NCI-H1048 (cell line): ENCODE results near the gene ASPRV1.
"Not testable (repeated sequence)": the region's sequence is repeated elsewhere in the genome, so short reads cannot be mapped to it uniquely, and the experiment has no call there.

ENCODE experiments used
- DNase-seq: peaks from one replicate; lab custom pipeline; 2025; lab: John Stamatoyannopoulos, UW

The ASPRV1 gene

DNA sequence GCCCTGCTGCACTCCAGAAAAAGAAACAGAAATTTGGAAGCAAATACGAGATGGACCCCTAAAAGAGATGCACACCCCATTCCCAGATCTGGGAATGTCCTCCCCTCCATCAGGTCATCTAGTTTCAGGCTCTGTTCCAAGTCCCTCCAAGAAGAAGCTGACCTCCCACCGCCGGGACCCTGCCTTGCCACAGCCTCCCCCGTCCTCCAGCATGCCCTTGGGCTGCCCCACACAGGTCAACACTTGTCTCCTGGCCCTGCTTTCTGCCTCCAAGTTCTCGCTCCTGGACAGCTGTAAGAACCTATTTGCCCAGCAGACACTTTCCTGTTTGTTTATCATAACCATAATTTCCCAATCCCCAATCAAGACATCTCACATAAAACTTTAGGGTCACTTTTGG is 2.0 kb downstream of the ASPRV1 start:
- DNase-seq, result no peak

DNA sequence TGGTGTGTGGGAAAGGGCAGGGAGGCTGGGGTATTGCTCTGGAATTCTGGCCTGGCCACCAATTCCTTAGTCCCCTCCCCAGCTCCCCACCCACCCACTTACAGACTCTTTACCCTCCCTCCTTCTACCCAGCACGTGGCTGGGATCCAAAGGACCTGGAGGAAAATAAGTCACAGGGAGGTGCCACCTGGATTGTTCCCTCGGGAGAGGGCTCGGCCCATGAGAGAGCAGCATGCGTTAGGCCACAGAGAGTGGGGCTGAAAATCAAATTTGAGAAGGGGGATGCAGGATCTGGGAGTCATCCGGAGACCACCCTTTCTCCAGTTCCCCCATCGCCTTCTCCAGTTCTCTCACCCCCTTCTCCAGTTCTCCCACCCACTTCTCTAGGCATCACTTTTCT is 3.0 kb downstream of the ASPRV1 start:
- no peak for DNase-seq

DNA sequence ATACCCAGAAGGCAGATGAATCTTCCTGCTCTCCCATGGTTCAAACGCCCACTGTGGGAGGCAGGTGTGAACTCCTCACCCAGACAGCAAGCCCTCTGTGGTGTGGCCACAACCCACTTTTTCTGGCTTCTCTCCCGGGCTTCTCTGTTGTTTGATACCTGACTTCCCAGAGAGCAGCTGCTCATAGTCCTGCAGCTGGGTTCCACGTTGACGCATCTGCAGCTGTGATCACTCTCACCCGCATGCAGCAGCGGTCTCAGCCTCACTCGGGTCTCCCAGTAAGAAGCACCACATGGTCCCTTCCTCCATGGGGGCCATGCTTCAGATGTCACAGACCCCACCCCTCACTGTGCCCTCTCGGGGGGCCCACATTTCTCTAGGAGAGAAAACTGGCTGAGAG is 3.5 kb downstream of the ASPRV1 start:
- DNase-seq, result no peak

DNA sequence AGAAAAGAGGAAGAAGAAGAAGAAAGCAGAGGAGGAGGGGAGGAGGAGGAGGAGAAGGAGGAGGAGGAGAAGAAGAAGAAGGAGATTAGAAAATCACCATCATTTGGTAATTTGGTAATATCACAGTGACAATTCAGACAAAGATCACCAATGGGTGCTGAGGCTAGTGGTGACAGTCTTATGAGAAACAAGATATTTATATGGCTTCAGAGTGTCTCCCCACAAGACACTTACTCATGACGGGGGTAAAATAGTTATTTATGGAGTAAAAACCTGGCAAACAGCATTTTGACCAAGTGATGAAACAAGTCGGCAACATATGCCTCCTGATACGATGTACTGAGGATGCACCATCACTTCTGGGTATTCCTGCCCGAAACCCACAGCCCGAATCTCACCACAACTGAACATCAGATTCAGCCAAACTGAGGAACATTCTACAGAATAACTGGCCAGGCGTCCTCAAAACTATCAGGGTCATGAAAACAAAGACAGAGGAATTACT is 4.9 kb downstream of the ASPRV1 start:
- no peak for DNase-seq

DNA sequence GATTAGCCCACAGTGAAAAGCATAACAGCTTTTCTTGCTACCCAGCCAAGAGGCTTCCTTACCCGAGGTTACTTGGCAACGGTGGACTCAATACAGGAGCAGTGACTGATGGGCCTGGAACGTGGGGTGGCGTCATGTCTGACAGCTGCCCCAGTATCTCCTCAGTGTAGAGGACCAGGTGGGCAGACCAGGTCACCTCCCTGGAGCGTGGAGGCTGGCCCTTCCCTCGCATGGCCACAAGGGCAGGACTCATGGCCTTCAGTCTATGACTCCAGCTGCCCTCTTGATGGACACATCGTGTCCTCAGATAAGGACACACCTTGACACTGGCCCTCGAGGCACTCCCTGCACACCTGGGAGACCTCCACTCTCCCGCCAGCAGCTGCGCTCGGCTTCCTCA is 6.4 kb downstream of the ASPRV1 start:
- DNase-seq, result no peak

DNA sequence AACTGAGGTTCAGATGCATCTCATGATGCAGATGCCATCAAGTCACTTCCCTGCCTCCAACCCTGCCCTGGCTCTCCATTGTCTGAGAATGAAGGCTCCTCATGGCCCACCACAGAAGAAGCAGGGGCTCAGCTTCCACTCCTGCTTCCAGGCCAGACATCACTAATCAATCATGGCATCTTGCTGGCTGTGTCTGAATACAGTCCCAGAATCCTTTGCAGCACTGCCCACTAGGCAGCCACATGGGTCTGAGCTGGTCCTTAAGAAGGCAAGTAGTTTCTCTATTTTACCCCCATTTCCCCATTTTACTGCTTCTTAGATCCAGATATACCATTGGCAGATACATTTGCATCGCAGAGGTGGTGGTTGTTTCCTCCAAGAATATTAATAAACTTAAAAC is 7.3 kb downstream of the ASPRV1 start:
- DNase-seq, result no peak

DNA sequence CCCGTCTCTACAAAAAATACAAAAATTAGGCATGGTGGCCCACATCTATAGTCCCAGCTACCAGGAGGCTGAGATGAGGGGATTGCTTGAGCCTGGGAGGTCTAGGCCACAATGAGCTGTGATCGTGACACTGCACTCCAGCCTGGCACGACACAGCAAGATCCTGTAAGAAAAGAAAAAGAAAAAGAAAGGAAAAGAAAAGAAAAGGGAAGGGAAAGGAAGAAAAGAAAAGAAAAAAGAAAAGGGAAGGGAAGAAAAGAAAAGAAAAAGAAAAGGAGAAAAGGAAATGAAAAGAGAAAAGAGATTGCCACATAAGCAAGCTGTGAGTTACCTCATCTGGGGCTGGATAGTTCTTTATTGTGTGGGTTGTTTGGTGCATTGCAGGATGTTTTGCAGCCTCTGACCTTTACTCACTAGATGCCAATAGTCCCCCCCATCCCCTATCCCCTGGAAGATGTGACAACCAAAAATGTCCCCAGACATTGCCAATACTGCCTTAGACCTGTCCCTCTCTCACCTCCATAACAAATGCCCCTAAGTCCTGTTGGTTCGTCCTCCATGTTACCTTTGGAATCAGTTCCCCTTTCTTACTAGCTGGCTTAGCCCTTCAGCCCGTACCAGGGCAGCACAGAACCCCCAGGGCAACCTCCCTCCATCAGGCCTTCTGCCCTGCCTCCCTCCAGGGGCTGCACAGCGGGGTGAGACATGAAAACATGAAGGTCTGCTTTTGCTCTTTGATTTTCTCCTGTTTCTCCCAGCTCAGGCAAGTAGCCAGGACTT is 8.9 kb downstream of the ASPRV1 start:
- no peak for DNase-seq

DNA sequence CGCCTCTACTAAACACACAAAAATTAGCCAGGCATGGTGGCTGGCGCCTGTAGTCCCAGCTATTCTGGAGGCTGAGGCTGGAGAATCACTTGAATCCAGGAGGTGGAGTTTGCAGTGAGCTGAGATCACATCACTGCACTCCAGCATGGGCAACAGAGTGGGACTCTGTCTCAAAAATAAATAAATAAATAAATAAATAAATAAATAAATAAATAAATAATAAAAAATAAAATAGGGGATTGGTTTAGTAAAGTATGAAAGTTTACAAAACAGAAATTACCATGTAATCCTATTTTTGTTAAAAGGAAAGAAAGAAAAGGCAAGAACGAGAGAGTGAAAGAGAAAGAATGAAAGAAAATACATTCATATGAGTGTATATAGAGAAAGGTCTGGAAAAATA is 10.8 kb downstream of the ASPRV1 start:
- DNase-seq, result not testable (repeated sequence)

DNA sequence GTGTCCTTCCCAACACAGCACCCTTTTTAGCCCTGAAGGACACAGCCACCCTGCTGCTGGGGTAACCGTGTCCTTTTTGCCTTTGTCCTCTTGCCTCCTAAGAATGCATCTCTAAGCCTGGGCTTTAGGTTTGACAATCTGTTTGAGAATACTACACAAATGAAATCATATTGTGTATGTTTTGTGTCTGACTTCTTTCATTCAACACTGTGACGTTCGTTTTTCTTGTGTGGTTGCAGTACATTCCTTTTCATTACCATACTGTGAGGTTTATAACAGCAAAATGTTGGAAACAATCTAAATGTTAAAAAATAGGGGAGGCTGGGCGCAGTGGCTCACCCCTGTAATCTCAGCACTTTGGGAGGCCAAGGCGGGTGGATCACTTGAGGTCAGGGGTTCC is 11.2 kb downstream of the ASPRV1 start:
- no peak for DNase-seq

DNA sequence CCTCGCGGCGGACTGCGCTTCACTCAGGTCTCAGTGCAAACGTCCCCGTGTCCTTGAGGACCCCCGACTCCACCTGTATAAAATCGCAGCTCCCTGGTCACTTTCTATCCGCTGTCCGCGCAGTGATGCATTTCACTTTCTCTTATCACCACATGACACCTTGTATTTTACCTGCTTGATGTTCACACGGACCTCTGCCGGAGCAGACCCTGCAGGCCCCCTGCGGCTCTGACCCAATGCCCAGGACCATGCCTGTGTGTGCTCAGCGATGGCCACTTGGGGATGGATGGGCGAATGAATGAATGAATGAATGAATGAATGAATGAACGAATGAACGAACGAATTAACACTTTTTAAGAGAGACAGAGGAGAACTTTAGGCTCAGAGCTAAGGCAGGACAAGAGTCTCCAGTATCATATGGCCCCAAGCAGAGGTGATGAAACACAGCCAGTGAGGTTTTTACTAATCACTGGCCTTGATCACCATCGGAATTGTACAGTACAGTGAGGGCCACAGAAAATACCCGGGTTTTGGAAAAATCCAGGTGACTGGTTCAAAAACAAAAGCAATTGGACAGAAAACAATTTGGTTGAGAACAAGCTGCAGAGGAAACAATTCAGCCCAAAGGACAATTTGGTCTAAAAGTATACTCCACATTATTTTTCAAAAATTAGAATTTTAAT is 12.3 kb downstream of the ASPRV1 start:
- no peak for DNase-seq

DNA sequence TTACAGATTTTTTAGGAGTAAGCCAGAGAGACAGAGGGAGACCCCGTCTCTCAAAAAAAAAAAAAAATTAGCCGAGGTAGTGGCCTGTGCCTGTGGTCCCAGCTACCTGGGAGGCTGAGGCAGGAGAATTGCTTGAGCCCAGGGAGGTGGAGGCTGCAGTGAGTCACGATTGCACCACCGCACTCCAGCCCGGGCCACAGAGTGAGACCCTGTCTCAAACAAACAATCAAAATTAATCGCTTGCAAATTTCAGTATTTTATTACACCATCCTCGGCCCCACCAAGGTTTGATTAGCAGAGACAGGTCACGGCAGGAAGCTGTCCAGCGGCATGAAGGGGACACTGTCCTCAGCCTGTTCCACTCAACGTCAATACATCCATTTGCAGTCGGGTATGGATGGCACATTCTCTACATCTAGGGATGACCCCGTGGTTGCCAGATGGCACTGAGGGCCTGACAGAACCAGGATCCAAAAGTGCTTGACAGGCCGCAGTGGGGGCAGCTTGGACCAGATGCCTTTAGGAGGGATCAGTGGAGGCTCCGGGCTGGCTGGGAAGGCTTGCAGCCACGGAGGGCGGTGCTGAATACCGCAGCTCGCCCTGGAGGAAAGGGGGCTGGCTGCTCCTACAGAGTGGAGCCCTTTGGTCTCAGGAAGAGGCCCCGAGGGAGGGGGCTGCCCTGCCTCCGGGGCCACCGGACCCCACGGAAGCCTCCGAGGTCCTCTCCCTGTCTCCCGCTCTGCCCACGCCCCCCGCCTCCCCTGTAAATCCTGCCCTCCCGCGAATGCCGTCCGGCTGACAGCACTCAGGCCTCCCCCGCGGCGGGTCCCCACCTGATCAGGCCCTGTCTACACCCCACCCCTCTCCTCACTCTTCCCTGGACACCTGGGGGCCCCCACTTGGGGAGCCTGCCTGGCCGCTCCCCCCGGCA is 13.1 kb downstream of the ASPRV1 start:
- DNase-seq, result no peak

DNA sequence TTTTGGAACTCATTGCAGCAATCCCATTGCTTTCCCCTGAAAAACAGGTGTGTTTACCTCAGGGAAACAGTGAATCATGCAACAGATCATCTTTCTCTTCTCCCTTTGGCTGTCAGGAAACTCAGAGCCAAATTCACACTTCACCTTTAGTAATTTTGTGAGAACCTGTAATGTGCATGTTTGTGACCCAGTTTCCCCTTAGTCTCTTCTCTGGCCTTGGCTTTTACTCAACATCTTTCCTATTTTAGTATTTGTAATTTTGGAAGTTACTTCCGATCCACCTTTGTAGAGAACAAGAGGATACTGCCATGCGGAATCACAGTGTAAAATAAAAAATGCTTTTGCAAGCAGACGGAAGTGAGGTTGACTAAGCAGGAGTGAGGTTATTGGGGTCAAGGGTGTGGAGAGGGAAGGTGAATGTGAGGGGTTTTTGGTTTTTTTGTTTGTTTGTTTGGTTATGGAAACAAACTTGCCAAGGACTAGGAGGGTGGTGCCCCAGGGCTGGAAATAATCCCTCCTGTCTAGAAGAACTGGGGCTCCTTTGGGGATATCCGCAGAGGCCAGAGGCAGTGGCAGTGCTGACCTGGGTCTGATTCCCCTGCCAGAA is 14.0 kb downstream of the ASPRV1 start:
- no peak for DNase-seq

DNA sequence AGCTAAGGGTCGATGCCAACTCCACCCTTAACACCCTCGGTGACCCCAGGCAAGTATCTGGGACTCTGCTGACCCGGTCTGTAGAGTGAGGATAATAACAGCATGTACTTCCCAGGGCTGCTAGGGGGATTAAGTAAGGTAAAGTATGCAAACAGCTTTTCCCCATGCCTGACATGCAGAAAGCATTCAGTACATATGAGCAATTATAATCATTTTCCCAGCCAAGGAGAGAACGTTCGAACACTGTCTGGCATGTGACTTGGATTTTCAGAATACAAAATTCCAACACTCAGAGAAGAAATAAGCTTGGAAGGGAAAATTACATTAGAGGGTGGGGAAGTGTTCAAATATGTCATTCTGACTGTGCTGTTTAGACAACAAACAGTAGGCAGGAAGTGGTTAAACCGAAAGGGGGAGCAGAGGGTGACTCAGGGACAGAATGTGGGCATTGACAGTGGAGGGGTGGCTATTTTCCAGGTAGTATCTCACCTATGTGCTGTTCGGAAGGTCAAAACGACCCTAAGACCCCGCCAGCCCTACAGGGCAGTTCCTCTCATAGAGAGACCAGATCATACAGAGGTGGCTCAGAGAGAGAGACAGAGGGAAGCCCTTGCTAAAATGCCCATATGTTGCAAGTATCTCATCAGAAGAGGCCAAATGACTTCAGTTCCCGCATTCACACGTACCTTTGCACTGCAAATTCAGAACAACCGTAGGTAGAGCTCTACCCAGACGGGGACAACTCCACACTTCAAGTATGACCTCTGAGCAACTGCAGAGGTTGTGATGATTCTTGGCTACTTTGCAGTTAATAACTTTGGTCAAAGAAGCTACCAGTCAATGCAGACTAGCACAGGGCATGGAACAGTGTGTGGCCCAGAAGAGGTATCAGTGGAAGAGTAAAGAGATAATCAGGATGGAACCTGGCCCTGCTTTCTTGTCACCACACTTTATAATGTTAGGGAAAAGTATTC is 14.8 kb downstream of the ASPRV1 start:
- no peak for DNase-seq

DNA sequence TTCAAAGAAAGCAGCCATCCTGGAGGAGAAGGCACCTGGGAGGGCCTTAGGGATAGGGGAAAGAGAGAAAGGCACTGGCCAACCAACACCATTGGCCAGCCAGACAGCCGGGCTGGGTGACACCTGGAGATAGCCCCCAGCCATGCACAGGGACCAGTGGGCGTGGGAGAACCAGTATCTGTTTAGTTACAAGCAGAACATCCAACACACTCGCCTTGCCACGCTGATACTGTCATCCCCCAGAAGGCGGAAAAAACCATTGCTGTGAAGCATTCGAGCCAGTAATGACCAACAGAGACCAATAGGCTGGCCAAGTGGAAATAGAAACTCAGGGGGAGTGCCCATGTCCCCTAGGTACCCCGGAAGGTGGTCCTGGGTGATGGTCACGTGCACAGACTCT is 15.5 kb downstream of the ASPRV1 start:
- DNase-seq, result no peak

DNA sequence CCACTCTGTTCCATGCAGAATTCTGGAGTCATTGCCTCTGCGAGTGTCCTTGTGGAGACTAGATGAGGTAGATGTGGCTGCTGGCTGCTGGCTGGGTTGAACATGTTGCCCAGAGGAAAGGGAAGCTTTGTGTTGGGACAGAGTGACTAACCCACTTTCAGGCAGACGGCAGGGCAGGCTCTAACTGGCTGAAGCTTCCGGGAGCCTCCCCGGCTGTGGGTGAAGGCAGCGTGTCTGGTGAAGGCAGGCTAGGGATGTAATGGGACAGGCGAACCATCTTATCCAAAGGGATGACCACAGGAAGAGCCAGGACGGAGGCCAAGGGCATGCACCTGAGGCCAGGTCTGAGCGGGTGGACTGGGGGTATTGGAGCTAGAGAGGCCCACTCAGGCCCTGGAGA is 16.0 kb downstream of the ASPRV1 start:
- DNase-seq, result no peak

DNA sequence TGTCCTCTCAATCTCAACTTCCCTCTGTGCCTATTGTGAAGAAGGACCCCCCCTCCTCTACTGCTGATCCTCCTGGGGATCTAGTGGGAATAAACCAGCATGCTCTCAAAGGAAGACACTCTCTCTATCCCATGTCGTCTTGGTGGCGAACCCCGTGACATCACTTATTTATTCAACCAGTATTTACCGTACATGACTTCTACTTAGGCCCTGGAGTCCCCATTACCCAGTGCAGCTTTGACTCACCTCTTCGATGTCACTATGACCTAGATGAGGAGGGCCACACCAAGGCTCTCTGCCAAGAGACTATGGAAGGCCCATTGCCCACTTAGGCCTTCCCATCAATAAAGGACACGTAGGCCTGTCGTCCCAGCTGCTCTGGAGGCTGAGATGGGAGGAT is 16.7 kb downstream of the ASPRV1 start:
- DNase-seq, result no peak

DNA sequence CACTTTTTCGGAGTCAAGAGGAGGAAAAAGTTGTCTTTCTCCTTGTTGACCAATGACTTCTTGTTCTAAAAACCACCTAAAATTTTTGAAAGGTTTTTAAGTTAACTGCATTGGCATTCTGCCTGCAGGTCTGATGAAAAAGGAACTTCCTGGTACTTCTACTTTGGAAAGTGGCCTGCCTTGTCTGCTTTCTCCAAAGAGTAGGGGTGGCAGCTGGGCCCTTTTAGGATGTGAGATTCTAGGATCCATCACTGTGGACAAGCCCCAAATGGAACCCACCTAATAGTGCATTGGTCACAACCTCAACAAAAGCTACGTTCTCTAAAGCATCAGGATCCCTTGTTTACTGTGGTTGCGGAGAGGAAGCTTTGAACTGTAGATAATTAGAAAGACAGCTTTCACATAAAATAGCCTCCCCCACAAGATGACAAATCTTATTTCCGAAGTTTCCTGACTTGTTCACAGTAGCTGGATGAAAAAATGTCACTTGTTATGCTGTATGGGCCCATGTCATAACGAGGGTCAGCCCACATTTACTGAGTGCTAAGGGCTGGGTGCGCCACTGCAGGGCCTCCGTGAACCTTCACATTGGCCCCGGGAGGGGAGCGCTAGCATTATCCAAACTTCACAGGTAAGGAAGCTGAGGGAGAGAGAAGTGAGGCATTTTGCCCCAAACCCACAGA is 17.4 kb downstream of the ASPRV1 start:
- DNase-seq, result no peak

DNA sequence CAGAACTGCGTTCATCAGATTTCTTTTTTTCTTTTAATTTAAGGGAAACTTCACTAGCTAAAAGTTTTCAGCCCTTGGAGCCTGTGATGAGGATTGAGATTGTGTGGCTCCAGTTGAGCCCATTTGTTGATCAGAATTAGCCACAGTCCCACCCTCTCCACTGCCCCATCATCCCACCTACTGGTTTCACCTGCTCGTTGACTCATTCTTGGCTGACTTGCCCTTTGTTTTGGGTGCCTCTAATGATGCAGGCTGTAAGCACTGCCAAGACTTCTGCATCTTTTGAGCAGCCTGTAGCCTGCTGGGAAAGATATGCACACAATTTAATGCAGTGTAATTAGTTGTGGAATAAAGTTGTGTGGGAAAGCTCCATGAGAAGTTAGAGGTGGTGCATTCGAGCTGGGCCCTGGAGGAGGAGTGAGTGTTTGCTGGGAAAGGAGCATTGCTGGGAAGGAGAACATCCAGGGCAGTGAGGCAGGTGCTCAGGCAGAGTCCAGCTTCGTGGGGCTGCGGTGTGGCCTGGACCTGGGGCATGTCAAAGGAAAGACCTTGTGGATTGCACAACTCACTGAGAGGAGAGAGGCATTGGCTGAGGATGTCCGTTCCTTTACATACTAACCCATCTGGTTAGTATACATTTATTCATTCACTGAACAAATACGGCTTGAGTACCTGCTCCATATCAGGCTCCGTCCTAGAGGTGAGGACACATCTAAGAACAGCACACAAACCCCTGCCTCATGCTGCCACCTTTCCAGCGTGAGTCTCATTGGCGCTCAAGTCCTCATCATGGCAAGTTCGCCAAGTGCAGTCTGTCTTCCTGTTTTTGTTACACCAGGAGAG is 18.2 kb downstream of the ASPRV1 start:
- DNase-seq, result no peak

DNA sequence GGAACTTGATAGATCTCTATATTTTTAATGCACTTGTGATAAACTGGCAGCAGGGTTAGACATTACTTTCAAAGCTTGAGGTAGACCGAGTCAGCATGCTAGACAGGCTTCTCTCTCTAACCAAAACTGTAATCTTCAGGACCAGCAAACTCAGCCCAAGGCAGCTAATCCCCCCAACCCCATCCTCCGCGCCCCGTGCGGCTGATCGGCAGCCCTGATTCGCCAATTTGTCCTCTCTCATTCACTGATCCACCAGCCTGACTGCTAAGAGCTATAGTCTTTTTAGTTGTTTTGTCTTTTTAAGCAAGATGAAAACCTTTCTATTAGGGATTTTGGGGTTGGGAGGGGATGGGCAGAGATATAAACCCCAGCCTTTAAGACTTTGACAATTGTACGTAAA is 20.7 kb downstream of the ASPRV1 start:
- no peak for DNase-seq
